MM.1S (cell line): ENCODE data around the gene PRF1.

ENCODE experiments used
- DNase-seq: peaks from one replicate; pipeline ENCODE4 v3.0.0-alpha.2; 2015
- H2AFZ ChIP-seq: fragments of 300-600 bp; sonication (generic); 2 replicates; pipeline ENCODE4 v1.6.0; 2016; ENCODE audit warnings: antibody characterized with exemption, low read length
- H3F3A ChIP-seq: fragments of 300-600 bp; sonication (generic); 2 replicates; pipeline ENCODE4 v1.6.1; 2016; ENCODE audit warnings: mild to moderate bottlenecking, antibody characterized with exemption, low read length, moderate library complexity, mixed read lengths; ENCODE audit not compliant: insufficient read depth
- H3K27ac ChIP-seq: fragments of 300-600 bp; sonication (generic); 2 replicates; pipeline ENCODE4 v1.5.1; 2016; ENCODE audit warnings: mild to moderate bottlenecking, low read length
- H3K27me3 ChIP-seq: fragments of 300-600 bp; sonication (generic); replicated peaks from 2 replicates; pipeline ENCODE4 v1.6.0; 2016; ENCODE audit warnings: low read length; ENCODE audit not compliant: insufficient read depth
- H3K36me3 ChIP-seq: fragments of 300-600 bp; sonication (generic); replicated peaks from 2 replicates; pipeline ENCODE4 v1.6.1; 2016; ENCODE audit warnings: mild to moderate bottlenecking, low read length, mixed read lengths; ENCODE audit not compliant: insufficient read depth
- H3K4me1 ChIP-seq: fragments of 300-600 bp; sonication (generic); 2 replicates; pipeline ENCODE4 v1.6.1; 2016; ENCODE audit warnings: low read length, mixed read lengths
- H3K4me2 ChIP-seq: fragments of 300-600 bp; sonication (generic); 2 replicates; pipeline ENCODE4 v1.6.0; 2016; ENCODE audit warnings: low read depth, low read length
- H3K4me3 ChIP-seq: fragments of 300-600 bp; sonication (generic); 2 replicates; pipeline ENCODE4 v1.5.1; 2016; ENCODE audit warnings: low read length, mixed read lengths
- H3K79me2 ChIP-seq: fragments of 300-600 bp; sonication (generic); 2 replicates; pipeline ENCODE4 v1.6.1; 2016; ENCODE audit warnings: mixed run types, low read length, mixed read lengths
- H3K9ac ChIP-seq: fragments of 300-600 bp; sonication (generic); 2 replicates; pipeline ENCODE4 v1.6.1; 2016; ENCODE audit warnings: low read length, mixed read lengths
- H3K9me2 ChIP-seq: fragments of 300-600 bp; sonication (generic); replicated peaks from 2 replicates; pipeline ENCODE4 v1.6.1; 2016; ENCODE audit warnings: mild to moderate bottlenecking, low read length, mixed read lengths; ENCODE audit not compliant: insufficient read depth
- H3K9me3 ChIP-seq: fragments of 300-600 bp; sonication (generic); replicated peaks from 2 replicates; pipeline ENCODE4 v1.6.1; 2016; ENCODE audit warnings: mild to moderate bottlenecking, low read length, mixed read lengths; ENCODE audit not compliant: insufficient read depth
- H4K20me1 ChIP-seq: fragments of 300-600 bp; sonication (generic); 2 replicates; pipeline ENCODE4 v1.6.1; 2016; ENCODE audit warnings: mild to moderate bottlenecking, low read length, moderate library complexity, mixed read lengths; ENCODE audit not compliant: insufficient read depth
- CTCF ChIP-seq: fragments of 300-600 bp; sonication (generic); IDR thresholded peaks from 2 replicates; pipeline ENCODE4 v1.5.1; 2016; ENCODE audit warnings: antibody characterized with exemption, low read length, mixed read lengths
- EZH2 ChIP-seq: fragments of 300-600 bp; sonication (generic); optimal IDR thresholded peaks from 2 replicates; pipeline ENCODE3; 2017; ENCODE audit warnings: low read depth, mild to moderate bottlenecking, antibody characterized with exemption, low read length, mixed read lengths
- EZH2phosphoT487 ChIP-seq: fragments of 300-600 bp; sonication (generic); IDR thresholded peaks from 2 replicates; pipeline ENCODE4 v1.6.1; 2018; ENCODE audit warnings: antibody characterized with exemption, low read length

Gene PRF1

DNA sequence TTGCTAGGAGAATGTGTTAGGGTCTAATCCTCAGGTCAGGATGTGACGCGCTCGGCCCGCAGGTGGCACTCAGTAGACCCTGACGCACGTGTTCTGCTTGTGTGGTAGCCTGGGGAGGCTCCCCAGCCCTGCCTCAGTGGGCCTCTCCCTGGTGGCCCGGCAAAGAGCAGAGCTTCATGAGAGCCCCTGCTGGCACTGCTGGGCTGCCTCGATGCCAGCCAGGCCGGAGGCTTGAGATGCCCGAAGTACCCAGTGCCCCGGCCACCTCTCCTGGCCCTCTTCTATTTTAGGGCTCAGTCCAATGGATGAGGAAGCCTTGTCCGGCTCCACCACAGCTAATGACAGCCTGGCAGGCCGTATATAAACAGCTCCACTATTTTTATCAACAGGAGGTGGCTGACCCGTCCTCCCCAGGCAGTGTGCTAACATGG lies 42.0 kb downstream of the PRF1 start:
- H3K27ac ChIP-seq: no peak overlapping the region
- H3K27me3 ChIP-seq: no peaks in the 10 kb centered on the region
- no peak overlapping the region for H3K9ac ChIP-seq
- H3K79me2 ChIP-seq: 0 out of 2 replicates have a peak, but pooled peaks cover 6% of the 10 kb centered on the region
- no peak for DNase-seq
- no peaks in the 10 kb centered on the region for H3K9me3 ChIP-seq
- no peaks in the 10 kb centered on the region for H3K4me1 ChIP-seq
- H3F3A ChIP-seq: no peaks in the 10 kb centered on the region
- H3K9me2 ChIP-seq: no peaks in the 10 kb centered on the region
- no peak overlapping the region for H3K4me3 ChIP-seq
- no peaks in the 10 kb centered on the region; the same call in 1 of the 2 replicates for H3K36me3 ChIP-seq
- H3K4me2 ChIP-seq: no peak overlapping the region
- TF ChIP-seq EZH2 (no peak), EZH2phosphoT487 (no peak), CTCF (no peak)
- no peak overlapping the region for H2AFZ ChIP-seq
- no peaks in the 10 kb centered on the region for H4K20me1 ChIP-seq

DNA sequence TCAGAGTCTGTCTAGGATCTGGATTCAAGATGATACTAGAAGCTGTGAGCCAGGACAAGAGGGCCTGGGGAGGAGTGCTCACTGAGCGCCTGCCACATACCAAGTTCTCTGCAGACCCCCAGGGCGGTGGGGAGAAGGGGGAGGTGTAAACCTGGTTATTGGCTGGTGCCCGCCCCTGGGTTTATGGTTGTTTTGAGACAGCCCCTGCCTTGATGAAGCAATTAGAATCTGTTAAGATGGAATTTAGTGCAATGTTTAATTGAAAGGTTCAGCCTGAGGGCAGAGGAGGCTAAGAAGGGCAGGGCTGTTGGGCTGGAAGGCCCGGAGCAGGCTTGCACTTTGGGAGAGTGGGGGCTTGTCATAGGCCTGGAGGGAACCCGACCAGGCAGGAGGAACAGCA lies 42.7 kb downstream of the PRF1 start:
- H3K9me2 ChIP-seq: no peaks in the 10 kb centered on the region
- H3K4me1 ChIP-seq: no peaks in the 10 kb centered on the region
- H3K27me3 ChIP-seq: no peaks in the 10 kb centered on the region
- TF ChIP-seq EZH2phosphoT487: no peak
- TF ChIP-seq CTCF: no peak
- TF ChIP-seq EZH2: no peak
- no peak overlapping the region for H3K4me3 ChIP-seq
- no peaks in the 10 kb centered on the region for H4K20me1 ChIP-seq
- 0 out of 2 replicates have a peak, but pooled peaks cover 6% of the 10 kb centered on the region for H3K79me2 ChIP-seq
- H3K9me3 ChIP-seq: no peaks in the 10 kb centered on the region
- no peak overlapping the region for H3K27ac ChIP-seq
- H2AFZ ChIP-seq: no peak overlapping the region
- no peaks in the 10 kb centered on the region for H3F3A ChIP-seq
- DNase-seq: no peak
- H3K36me3 ChIP-seq: peaks cover 2% of the 10 kb centered on the region; the same call in 1 of the 2 replicates
- no peak overlapping the region for H3K4me2 ChIP-seq
- no peak overlapping the region for H3K9ac ChIP-seq

DNA sequence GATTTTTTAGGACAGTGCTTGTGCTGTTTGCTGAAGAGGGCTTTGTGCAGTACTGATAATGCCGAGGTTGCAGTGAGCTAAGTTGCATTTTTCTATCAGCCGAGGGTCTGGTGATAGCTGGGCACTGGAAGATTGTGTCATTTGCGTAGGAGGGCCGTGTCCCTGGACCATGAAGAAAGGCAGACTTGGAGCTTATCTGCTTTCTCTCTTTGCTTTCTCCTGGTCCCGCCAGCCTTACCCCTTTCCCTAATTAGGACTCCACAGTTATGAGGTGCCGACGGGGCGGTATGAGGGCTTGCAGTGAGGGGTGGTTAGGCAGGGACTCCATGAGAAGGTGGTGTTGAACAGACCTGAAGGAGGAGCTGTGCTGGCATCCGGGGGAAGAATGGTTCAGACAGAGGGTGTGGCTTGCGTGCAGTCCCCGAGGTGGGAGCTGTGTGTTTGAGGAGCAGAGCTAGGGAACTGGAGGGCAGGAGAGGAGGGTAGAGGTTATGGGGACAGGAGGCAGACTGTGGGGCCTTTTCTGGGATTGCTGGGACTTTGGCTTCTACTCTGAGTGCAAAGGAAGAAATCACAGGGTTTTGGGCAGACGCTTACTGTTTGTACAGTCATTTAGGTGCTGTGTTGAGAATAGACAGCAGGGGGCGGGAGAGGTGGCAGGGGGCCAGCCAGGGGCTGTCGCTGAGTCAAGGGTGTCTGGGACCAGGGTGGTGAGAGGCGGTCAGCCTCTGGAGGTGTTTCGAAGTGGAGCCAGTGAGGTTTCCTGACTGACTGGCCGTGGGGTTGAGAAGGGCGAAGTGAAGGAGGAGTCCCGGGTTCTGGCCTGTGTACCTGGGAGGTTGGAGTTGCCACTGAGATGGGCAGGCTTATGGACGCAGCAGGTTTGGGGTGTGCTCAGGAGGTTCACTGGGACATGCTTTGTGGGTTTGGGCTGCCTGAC lies 43.4 kb downstream of the PRF1 start:
- H4K20me1 ChIP-seq: no peaks in the 10 kb centered on the region
- no peak overlapping the region for H3K27ac ChIP-seq
- H3K27me3 ChIP-seq: no peaks in the 10 kb centered on the region
- H3K4me1 ChIP-seq: no peaks in the 10 kb centered on the region
- H2AFZ ChIP-seq: no peak overlapping the region
- 0 out of 2 replicates have a peak, but pooled peaks cover 6% of the 10 kb centered on the region for H3K79me2 ChIP-seq
- TF ChIP-seq EZH2phosphoT487 (no peak), EZH2 (no peak), CTCF (peak; percentile 32)
- no peak overlapping the region for H3K9ac ChIP-seq
- H3K4me2 ChIP-seq: no peak overlapping the region
- H3K9me2 ChIP-seq: no peaks in the 10 kb centered on the region
- DNase-seq: no peak
- no peaks in the 10 kb centered on the region for H3K9me3 ChIP-seq
- no peaks in the 10 kb centered on the region for H3F3A ChIP-seq
- peaks cover 2% of the 10 kb centered on the region; the same call in 1 of the 2 replicates for H3K36me3 ChIP-seq
- no peak overlapping the region for H3K4me3 ChIP-seq
